HG03175 (cell line): Measurements from ENCODE around the gene INPP4B.
"Not testable (repeated sequence)": the region's sequence is repeated elsewhere in the genome, so short reads cannot be mapped to it uniquely, and the experiment has no call there.

ENCODE experiments used
- ATAC-seq: cut with Tn5 transposase; IDR thresholded peaks from one replicate; pipeline ENCODE4 v1.9.1; 2021; ENCODE audit warnings: mild to moderate bottlenecking, moderate library complexity; ENCODE audit not compliant: unreplicated experiment

Gene INPP4B

DNA sequence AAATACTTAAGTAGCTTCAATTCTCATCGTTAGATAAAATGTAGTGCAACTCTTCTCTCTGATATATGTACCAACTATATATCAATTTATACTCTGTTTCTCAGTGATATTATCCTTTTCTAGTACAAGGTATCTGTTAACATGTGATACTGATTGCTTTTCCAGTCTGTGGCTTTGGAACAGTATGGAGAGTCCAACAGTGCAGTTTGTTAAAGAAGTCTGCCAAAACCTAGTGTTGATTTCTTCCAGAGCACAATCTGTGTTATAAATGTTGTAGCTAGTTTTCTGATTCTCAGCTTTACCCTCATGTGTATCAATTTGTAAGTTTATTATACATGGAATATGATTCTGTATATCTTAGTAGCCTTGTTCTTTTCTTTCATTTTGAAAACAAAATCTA lies 744.7 kb downstream of the INPP4B start:
- no peak for ATAC-seq

DNA sequence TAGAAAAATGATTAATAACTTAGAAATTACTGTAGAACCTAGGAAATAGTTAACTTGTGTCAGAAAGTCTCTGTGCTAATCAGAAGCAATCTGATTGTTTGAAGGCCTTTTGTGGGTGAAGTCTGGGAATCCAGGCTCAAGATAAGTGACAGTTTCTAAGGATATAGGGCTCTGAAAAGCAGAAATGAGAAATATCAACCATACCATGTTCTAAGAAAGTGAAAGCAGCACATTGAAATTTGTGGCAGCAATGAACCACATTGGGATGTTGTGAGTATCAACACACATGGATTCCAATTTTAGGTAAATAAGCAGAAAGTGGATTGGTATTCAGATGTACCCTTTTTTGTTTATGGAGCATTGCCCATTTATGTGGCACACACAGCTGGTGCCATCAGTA lies 745.2 kb downstream of the INPP4B start:
- no peak for ATAC-seq

DNA sequence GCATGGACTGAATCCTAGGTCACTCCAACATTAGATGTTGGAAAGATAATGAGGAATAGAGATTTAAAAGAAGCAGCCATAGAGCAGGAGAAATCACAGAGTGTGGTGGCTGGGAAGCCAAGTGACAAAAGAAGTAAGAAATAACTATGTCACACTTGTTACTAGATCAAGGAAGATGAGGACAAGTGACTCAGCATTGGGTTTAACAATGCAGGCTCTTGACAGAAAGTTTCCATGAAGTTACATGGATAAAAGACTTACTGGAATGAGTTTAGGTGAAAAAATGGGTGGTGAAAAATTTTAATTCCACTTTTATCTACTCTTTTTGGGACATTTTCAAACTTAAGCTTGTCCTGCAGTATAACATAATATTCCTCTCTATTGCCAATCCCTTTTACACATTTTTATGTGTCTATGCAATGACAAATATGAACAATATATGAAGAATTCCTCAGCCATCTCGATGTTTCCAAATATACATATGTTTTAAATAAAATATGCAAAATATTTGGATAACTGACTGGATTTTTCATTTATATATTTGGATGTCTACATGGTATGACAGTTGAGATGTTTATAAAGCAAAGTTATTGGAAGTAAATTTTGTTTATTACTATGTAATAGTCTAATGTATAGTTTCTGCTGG lies 747.1 kb downstream of the INPP4B start:
- no peak for ATAC-seq

DNA sequence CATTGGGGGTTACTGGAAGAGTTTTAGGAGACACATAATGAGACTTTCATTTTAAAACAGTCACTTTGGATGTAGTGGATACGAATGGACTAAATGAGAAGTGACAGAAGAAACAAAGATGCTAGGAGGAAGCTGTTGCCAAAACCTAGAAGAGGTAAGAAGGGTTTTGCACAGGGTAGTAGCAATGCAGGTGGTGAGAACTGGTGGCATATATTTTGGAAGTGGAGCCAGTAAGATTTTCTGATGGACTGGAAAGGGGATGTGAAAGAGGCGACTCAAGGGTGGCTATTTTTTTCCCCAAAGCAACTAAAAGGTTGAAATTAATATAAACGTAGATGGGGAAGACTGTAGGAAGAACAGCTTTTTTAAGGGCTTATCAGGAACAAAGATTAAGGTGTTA lies 747.7 kb downstream of the INPP4B start:
- ATAC-seq = no peak

DNA sequence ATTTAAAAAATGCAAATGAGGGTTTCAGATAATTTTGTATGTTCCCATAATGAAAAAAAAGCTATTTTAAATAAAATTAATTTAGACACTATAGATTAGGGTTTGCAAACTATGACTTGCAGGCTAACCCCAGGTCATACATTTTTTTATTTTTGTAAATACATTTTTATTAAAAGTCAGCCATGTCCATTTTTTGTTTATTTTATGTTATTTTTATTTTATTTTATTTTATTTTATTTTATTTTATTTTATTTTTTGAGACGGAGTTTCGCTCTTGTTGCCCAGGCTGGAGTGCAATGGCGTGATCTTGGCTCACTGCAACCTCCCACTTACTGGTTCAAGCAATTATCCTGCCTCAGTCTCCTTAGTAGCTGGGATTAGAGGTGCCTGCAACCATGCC lies 749.1 kb downstream of the INPP4B start:
- ATAC-seq = no peak

DNA sequence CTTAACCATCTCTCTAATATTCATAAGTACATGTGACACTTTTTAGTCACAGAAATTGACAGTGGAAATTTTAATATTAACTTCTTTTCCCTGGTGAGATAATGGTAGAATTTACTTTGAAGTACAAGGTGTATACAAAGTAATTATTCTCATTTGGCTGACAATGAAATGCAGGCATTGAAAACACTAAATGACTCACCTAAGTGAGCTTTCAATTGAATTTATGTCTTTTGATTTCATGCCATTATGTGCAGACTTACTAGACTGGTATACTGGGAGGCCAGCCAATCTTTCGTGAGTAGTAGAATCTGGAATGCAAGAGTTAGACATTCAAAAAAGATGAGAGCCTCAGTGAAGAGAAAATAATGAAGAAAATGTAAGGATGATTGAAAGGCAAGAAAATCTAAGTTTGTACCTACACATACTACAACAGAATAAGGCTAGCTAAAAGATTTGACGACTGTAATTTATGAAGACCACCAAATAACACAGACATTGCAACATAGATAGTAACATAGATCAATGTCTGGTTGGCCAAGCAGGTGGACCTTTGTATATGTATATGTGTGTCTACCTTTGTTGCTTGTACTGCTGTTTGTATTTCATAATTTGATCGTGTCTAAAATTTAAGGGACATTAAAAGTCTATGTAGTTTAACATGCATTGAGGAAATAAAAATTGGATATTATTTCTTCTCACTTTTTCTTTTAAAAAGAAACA lies 750.1 kb downstream of the INPP4B start:
- ATAC-seq = no peak

DNA sequence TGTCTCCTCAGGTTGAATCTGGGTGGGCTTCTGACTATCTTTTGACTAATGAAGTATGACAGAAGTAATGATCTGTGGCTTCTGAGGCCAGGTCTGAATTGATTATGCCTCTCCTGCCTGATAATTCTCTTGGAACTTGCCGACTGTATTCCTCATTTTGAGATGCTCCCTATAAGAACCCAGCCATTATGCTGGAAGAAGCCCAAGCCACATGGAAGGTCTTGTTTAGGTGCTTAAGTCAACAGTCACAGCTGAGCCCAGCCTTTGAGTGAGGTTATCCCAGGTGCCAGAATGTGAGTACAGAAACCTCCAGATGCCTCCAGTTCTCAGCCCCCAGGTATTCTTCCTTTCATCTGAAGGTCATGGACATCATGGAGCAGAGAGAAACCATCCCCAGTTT lies 753.2 kb downstream of the INPP4B start:
- no peak for ATAC-seq

DNA sequence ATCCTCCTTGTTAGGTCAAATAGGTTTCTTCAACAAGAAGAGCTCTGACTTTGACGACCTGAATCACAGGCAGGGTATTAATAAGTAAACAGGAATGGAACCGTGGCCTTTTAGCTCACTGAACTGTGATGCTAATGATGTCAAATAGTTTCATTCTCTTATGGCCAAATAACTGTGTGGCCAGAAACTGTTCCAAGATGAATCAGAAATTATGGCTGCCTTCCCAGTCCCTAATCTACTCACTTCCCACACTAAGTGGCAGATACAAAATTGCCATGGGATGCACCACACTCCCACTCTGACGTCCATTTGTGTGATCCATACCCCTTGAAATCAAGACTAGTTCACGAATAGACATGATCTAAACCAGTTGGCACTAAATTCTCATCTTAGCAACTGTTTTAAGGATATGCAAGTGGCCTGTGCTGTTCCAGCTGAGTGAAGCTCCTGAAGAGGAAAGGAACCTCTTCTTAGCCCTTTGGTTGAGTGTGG lies 754.4 kb downstream of the INPP4B start:
- no peak for ATAC-seq

DNA sequence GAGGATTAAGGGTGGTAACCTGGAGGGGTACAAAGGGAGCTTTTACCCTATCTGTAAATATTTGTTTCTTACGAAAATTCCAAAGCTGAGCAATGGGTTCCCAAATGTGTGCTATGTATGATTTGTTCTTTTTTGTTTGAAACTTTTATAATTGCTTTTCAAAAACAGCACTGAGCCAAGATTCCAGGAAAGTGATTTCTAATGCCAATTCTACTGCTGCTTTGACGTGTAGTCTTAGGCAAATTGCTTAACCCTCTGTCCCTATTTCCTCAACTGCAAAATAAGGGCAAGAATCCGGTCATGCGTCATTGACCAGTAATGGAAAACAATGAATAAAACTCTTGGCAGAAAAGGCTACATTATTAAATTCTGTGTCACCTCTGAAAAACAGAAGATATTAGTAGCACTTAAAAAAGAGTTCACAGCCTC lies 755.0 kb downstream of the INPP4B start:
- ATAC-seq = no peak

DNA sequence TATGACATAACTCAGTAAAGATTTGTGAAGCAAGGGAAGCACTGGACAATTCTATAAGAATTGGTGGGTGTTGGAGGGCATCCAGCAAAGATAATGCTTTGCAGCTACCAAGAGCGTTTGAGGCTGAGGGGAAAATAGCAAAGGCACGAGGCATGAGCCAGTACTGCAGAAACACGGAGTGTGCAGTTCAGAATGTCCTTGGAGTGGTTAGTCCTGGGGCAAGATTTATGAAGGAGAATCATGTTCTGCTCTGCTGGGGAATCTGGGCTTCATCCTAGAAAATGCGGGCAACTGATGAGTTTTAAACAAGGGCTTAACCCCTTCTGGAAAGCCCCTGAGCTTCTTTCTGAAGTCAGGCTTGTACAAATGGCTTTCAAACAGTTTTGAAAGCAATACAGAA lies 757.2 kb downstream of the INPP4B start:
- ATAC-seq = no peak

DNA sequence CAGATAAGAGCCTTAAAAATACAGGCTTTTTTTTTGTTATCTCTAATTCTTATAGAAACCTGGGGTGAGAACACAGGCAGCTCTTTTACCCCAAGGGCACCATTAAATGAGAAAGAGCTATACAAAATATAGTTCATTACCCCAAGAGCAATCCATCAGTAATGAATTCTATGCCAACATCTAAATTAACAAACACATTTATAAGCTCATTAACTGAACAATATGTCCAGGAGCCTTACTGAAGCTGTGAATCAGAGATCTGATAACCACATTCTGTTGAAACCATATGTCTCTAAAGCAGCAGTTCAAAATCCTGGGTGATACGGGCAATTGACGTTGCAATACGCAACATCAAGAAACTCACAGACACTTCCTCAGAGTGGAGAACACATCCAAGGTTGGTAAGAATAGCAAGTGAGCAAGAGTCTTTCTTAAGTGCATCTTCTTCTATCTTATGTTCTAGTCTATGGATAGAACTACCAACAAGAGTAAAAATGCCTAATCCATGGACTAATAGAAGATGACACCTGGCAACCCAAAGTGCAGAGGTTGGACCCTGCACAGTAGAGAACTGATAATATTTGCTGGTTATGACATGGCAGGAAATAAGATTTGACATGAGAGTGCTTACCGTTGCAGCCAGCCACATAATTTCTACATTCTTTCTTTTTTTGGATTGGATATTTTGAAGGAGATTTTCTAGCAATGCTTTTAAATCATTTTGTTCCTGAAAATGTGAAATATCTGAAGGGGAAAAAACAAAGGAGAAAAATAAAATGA lies 760.4 kb downstream of the INPP4B start:
- no peak for ATAC-seq

DNA sequence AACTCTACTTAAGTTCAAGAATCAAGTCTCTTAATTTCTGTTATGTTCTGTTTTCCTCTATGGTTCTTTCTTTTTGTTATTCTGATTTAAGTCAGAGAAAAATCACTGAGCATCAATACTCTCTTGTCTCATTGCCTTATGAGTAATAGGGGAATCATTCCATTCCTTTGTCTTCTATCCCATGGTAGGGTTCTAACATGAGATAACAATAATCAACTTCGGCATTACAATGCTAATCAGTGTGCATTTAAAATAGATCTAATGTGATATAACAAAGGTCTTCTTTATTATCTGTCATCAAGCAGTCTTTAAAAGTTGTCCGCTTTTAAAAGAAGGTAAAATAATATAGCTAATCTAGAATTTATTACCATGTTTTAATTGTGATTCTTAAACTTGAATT lies 762.8 kb downstream of the INPP4B start:
- ATAC-seq = no peak

DNA sequence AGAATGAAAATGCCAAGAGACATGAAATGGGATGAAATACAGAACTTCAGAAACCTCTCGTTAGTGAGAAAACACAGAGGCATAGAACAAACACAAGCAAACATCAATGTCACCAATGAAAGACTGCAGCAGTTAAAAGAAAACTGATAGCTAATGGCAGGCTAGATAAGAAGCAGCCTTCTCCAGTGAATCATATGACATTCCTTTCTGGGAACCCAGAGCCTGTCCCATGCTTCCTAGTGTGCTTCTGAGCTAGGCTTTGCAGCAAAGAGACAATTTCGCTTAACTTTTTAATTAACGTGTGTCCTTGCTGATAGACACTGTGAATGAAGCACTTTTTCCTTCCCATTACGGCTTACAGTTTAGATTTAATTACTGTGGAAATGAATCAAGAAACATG lies 765.1 kb downstream of the INPP4B start:
- ATAC-seq = no peak

DNA sequence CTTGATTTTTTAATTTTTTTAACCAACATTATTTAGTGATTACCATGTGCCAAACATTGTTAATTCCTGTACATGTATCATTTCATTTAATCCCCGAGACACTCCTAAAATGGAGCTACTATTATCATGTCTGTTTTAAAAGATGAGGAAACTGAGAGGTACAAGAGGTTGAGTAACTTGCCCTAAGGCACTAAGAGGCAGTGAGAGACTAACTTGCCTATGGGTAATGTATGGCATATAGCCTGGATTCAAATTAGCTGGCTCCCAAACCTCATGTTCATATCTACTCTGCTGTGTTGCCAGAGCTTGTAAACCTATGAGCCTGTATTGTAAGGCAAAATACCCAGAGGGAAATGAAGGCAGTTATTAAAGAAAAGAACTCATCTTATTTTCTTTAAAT lies 766.1 kb downstream of the INPP4B start:
- ATAC-seq = no peak

DNA sequence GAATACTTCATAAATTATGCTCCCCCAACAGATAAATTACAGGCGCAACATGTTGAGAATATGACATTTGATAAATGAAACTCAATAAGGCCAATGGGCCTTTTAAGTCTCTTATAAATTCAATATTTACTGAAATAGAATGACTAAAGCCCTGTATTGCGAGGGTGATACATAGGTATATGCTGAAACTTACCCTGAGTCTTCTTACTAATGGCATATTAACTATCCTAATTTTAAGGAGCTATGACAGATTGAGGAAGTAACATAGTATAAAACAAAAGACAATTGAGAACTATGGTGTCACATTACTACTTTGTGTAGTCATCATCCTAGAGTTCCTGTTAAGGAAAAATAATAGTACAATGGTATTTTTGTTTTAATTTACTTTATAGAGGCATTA lies 769.1 kb downstream of the INPP4B start:
- ATAC-seq = no peak

DNA sequence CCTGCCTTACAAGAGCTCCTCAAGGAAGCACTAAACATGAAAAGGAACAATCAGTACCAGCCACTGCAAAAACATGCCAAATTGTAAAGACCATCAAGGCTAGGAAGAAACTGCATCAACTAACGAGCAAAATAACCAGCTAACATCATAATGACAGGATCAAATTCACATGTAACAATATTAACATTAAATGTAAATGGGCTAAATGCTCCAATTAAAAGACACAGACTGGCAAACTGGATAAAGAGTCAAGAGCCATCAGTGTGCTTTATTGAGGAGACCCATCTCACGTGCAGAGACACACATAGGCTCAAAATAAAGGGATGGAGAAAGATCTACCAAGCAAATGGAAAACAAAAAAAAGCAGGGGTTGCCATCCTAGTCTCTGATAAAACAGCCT lies 777.8 kb downstream of the INPP4B start:
- not testable (repeated sequence) for ATAC-seq

DNA sequence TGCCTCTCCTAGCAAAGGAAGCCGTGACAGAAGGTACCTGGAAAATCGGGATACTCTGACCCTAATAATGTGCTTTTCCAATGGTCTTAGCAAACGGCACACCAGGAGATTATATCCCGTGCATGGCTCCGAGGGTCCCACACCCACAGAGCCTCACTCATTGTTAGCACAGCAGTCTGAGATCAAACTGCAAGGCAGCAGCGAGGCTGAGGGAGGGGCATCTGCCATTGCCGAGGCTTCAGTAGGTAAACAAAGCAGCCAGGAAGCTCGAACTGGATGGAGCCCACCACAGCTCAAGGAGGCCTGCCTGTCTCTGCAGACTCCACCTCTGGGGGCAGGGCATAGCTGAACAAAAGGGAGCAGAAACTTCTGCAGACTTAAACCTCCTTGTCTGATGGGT lies 779.5 kb downstream of the INPP4B start:
- ATAC-seq = not testable (repeated sequence)

DNA sequence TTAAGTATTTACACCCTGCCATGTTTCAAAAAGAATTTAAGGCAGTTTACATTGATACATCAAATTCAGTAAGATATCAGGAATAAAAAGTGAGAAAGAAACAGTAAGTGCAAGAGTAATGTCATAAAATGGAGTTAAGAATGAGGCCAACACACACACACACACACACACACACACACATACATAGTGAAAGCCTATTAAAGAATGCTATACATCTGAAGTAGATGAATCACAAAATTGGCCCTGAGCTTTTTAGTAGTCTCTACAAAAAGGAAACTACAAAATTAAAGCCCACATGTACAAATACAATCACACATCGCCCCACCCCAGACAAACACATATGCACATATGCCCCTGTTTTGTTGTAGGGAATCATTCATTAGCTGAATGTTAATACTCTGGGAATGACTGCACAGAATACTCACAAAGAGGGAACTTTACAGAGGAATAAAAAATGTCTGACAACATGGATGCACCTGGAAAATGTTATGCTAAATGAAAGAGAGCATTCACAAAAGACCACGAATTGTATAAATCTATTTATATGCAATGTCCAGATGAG lies 780.9 kb downstream of the INPP4B start:
- no peak for ATAC-seq

DNA sequence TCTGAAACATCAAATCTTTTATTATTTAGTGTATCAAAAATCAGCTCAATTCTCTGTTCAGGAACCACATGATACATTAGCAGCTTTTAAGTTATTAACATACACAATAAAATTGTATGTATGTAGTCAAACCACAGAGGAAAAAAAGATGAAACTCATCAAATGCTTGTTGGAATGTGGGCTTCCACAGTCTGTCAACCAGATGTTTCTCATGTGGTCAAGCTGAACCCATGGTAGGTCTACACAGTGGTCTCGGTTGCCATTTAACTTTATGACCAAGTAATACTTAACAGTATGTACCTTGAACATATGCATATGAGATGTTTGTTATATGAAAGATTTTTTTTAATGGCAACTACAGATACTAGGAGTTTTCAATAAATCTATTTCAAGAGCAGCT lies 781.9 kb downstream of the INPP4B start:
- no peak for ATAC-seq

DNA sequence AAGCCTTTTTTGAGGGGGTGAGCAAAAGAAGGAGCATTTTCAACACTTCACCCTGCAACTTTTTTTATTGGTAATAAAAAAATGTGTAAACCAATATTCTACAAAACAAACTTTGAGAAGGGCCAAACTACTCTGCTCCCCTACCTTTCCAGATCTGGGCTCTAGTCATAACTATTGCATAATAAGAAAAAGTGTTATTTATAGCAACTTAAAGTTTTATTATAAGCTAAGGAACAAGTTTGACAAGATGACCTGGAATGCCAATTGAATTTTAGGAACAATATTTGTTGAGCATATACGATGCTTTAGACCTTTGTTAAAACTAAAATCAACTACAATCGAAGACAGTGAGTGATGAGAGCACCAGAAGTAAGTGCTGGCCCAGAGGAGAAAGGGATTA lies 800.1 kb downstream of the INPP4B start:
- no peak for ATAC-seq

DNA sequence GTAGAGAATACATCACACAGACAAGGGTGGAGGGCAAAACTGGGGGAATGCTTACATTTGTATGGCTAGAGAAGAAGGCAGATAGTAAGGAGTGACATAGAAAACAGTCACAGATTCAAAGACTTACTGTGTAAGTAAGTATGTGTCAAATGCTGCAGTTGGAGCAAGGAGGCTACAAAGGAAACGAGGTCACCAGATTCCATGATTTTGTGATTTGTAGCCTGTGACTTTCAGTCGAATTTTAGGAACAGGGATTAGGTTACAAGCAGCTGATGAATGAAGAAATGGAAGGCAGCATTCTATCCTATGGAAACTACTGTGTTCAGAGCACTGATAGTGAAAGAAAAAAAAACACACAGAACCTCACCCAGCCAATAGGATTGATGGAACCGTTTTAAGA lies 801.8 kb downstream of the INPP4B start:
- no peak for ATAC-seq

DNA sequence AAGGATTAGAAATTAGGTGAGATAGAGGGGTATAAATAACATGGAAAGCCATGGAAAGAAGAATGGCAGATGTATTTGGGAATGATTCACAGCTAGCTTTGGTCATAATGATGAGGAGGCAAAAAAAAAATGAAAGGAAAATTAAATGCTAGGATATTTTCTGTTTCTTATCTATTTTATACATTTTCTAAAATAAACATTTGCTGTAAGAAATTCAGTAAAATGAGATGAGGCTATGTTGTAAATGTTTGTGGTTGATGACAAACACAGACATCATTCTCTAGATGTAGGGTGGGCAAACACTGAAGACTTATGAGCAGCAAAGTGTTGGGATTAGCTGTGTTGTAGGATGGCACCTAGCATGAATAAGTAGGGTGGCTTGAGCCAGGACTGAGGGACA lies 802.6 kb downstream of the INPP4B start:
- no peak for ATAC-seq
